PC-3 (cell line): ENCODE measurements around the gene TRAF1.

Experiments
- EZH2 ChIP-seq: fragments of 300-600 bp; sonication (generic); IDR thresholded peaks from one replicate; pipeline ENCODE4 v1.6.1; 2017; ENCODE audit warnings: antibody characterized with exemption, mild to moderate bottlenecking, low read length; ENCODE audit not compliant: unreplicated experiment
- TF ChIP-seq, protein P1 (sequence below): fragments of 300-600 bp; sonication (generic); conservative IDR thresholded peaks from 2 replicates; pipeline ENCODE4 v1.5.1; 2017; ENCODE audit warnings: antibody characterized with exemption, low read depth, mild to moderate bottlenecking, low read length

GRCh38 chr9:120919843-120920805 is 6.5 kb downstream of the TRAF1 start:
- TF ChIP-seq, protein P1, sequence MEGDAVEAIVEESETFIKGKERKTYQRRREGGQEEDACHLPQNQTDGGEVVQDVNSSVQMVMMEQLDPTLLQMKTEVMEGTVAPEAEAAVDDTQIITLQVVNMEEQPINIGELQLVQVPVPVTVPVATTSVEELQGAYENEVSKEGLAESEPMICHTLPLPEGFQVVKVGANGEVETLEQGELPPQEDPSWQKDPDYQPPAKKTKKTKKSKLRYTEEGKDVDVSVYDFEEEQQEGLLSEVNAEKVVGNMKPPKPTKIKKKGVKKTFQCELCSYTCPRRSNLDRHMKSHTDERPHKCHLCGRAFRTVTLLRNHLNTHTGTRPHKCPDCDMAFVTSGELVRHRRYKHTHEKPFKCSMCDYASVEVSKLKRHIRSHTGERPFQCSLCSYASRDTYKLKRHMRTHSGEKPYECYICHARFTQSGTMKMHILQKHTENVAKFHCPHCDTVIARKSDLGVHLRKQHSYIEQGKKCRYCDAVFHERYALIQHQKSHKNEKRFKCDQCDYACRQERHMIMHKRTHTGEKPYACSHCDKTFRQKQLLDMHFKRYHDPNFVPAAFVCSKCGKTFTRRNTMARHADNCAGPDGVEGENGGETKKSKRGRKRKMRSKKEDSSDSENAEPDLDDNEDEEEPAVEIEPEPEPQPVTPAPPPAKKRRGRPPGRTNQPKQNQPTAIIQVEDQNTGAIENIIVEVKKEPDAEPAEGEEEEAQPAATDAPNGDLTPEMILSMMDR, result no peak
- no peak for TF ChIP-seq EZH2
